GM08714 (cell line): ENCODE data around the gene FNDC8.

Experiments
- H3K4me3 ChIP-seq: fragments of 200-500 bp; sonication (Bioruptor generic); 2 replicates; pipeline ENCODE4 v1.5.1; 2014; ENCODE audit warnings: mild to moderate bottlenecking, low read length, inconsistent platforms
- ZNF274 ChIP-seq: IDR thresholded peaks from 2 replicates; pipeline ENCODE4 v1.6.1; 2012; ENCODE audit warnings: mild to moderate bottlenecking, low read depth, low read length

Gene FNDC8

GRCh38 chr17:35116845-35117244 lies 4.6 kb upstream of the FNDC8 start:
- H3K4me3 ChIP-seq: no peak overlapping the region
- no peak for TF ChIP-seq ZNF274

- H3K4me3 ChIP-seq: peak overlapping the region; percentile 78; the same call in 1 of the 2 replicates
- no peak for TF ChIP-seq ZNF274
Measured at GRCh38 chr17:35117984-35118383, 3.4 kb upstream of the FNDC8 start.

GRCh38 chr17:35119370-35120165 lies 1.8 kb upstream of the FNDC8 start, which contains the start of gene RAD51D:
TSS of gene RAD51D (minus strand) at chr17:35119860. CDS start at chr17:35119613, 247 bp downstream.
- TF ChIP-seq ZNF274: no peak
- H3K4me3 ChIP-seq: peak within 1 kb of the TSS; percentile 78

GRCh38 chr17:35127751-35128514 lies 6.5 kb downstream of the FNDC8 start:
- H3K4me3 ChIP-seq: no peak overlapping the region
- TF ChIP-seq ZNF274: no peak

- H3K4me3 ChIP-seq: no peak overlapping the region
- no peak for TF ChIP-seq ZNF274
Measured at GRCh38 chr17:35129154-35129972, 7.9 kb downstream of the FNDC8 start.

GRCh38 chr17:35129973-35130351 lies 8.5 kb downstream of the FNDC8 start:
- no peak overlapping the region for H3K4me3 ChIP-seq
- TF ChIP-seq ZNF274: no peak

GRCh38 chr17:35130392-35130791 lies 9.0 kb downstream of the FNDC8 start:
- no peak for TF ChIP-seq ZNF274
- H3K4me3 ChIP-seq: no peak overlapping the region

- H3K4me3 ChIP-seq: no peak overlapping the region
- TF ChIP-seq ZNF274: no peak
Measured at GRCh38 chr17:35132099-35132498, 10.7 kb downstream of the FNDC8 start.

GRCh38 chr17:35132816-35133550 lies 11.6 kb downstream of the FNDC8 start:
- no peak for TF ChIP-seq ZNF274
- H3K4me3 ChIP-seq: no peak overlapping the region

- no peak overlapping the region for H3K4me3 ChIP-seq
- TF ChIP-seq ZNF274: no peak
Measured at GRCh38 chr17:35135322-35135721, 13.9 kb downstream of the FNDC8 start.

- TF ChIP-seq ZNF274: no peak
Measured at GRCh38 chr17:35138218-35138617, 16.8 kb downstream of the FNDC8 start.

GRCh38 chr17:35141681-35142466 lies 20.5 kb downstream of the FNDC8 start, which contains the start of gene NLE1:
TSS of gene NLE1 (minus strand) at chr17:35142303. CDS start at chr17:35142275, 28 bp downstream.
- peak within 1 kb of the TSS; percentile 87 for H3K4me3 ChIP-seq
- no peak for TF ChIP-seq ZNF274

More at GRCh38 chr17:35138218-35138617, 16.8 kb downstream of the FNDC8 start:
- H3K4me3 ChIP-seq: no peak overlapping the region

- no peak overlapping the region; the same call in 1 of the 2 replicates for H3K4me3 ChIP-seq
- no peak for TF ChIP-seq ZNF274
Measured at GRCh38 chr17:35142467-35142796, 21.0 kb downstream of the FNDC8 start.
